AG04450 (cell line): Measurements from ENCODE around the gene NR1I3. TPM values are rescaled to one million over a fixed set of nuclear protein-coding genes. Genes with fewer than 3 reads are reported as not detected.
"Not testable (repeated sequence)": the region's sequence is repeated elsewhere in the genome, so short reads cannot be mapped to it uniquely, and the experiment has no call there.

Experiments used
- CTCF ChIA-PET: fragments of 300-600, 350-600 bp; formaldehyde crosslinking; extraction: SDS; loops from one replicate; lab custom pipeline; 2022; ENCODE audit warnings: antibody characterized with exemption, inconsistent platforms; lab: Charles Lee
- POLR2A ChIA-PET: fragments of 350-600 bp; formaldehyde crosslinking; extraction: SDS; loops from one replicate; lab custom pipeline; 2021; ENCODE audit warnings: antibody characterized with exemption, inconsistent platforms; lab: Yijun Ruan, JAX
- DNase-seq: peaks from one replicate; pipeline ENCODE4 v3.0.0-alpha.2; 2011; ENCODE audit warnings: low read depth, low spot score
- H3K27ac ChIP-seq: one replicate; pipeline ENCODE4 v1.5.1; 2012; ENCODE audit warnings: low read depth, low read length, control low read depth
- H3K27me3 ChIP-seq: one replicate; pipeline ENCODE4 v1.6.0; 2012; ENCODE audit warnings: low read length; ENCODE audit not compliant: control insufficient read depth, insufficient read depth
- H3K4me3 ChIP-seq: 2 replicates; pipeline ENCODE4 v1.5.1; 2011; ENCODE audit warnings: mild to moderate bottlenecking, low read depth, low read length, control low read depth
- H3K9me3 ChIP-seq: 2 replicates; pipeline ENCODE4 v1.5.1; 2012; ENCODE audit warnings: low read length; ENCODE audit not compliant: control insufficient read depth, insufficient read depth
- CTCF ChIP-seq: IDR thresholded peaks from 2 replicates; pipeline ENCODE4 v1.5.1; 2011; ENCODE audit warnings: low read depth, low read length, control low read depth, inconsistent platforms
- polyA plus RNA-seq: library from polyadenylated mRNA; depleted of rRNA; stranded (reverse); fragments of >200 nt; gene quantifications from 2 replicates; pipeline ENCODE4 v1.2.3, GENCODE V29; 2011

Gene NR1I3
- polyA plus RNA-seq, 1 experiment: not detected

- H3K4me3 ChIP-seq: no peak overlapping the region
- no peak overlapping the region for H3K27ac ChIP-seq
- peaks cover 20% of the 10 kb centered on the region for H3K9me3 ChIP-seq
- no peak for TF ChIP-seq CTCF
- CTCF ChIA-PET: interaction anchor here (1.2 to 1.6 kb wide), 4 partner anchors 32 to 123 kb away, joined by 3 to 6 read pairs (median 4); partner anchors contain the start of gene TOMM40L
- H3K27me3 ChIP-seq: peaks cover 40% of the 10 kb centered on the region
- POLR2A ChIA-PET: interaction anchor here (1.2 kb wide), 1 partner anchor 9 kb away, joined by 3 read pairs; no protein-coding TSS in a partner anchor
- no peak for DNase-seq
Observed at GRCh38 chr1:161259345-161259702, 21.3 kb upstream of the NR1I3 start.

- Histone ChIP-seq H3K27ac (no peak within 1 kb of the TSS), H3K27me3 (peaks cover 40% of the 10 kb centered on the region), H3K9me3 (peaks cover 20% of the 10 kb centered on the region), H3K4me3 (peak within 1 kb of the TSS; percentile 51)
- DNase-seq: no peak
- ChIA-PET POLR2A (interaction anchor here (1.2 kb wide), 1 partner anchor 8 kb away, joined by 3 read pairs; no protein-coding TSS in a partner anchor), CTCF (interaction anchor here (1.3 to 1.6 kb wide), 3 partner anchors 33 to 48 kb away, joined by 3 to 6 read pairs (median 4); partner anchors contain the start of gene TOMM40L)
- no peak for TF ChIP-seq CTCF
Observed at GRCh38 chr1:161258439-161259344, 20.7 kb upstream of the NR1I3 start, which contains the start of gene PCP4L1. TSS of gene PCP4L1 (plus strand) at chr1:161258745. CDS start at chr1:161258975, 230 bp downstream.

- peaks cover 44% of the 10 kb centered on the region for H3K27me3 ChIP-seq
- H3K9me3 ChIP-seq: peaks cover 20% of the 10 kb centered on the region
- CTCF ChIA-PET: interaction anchor here (1.1 kb wide), 1 partner anchor 31 kb away, joined by 10 read pairs; the partner anchor contains the start of gene TOMM40L
- H3K27ac ChIP-seq, H3K4me3 ChIP-seq, POLR2A ChIA-PET, DNase-seq: not testable (repeated sequence)
Observed at GRCh38 chr1:161257109-161257508, 19.1 kb upstream of the NR1I3 start.

- H3K27ac ChIP-seq, H3K4me3 ChIP-seq, POLR2A ChIA-PET, DNase-seq: not testable (repeated sequence)
- Histone ChIP-seq H3K9me3 (peaks cover 20% of the 10 kb centered on the region), H3K27me3 (peaks cover 41% of the 10 kb centered on the region)
- CTCF ChIA-PET: interaction anchor here (0.6 to 0.8 kb wide), 3 partner anchors 26 to 121 kb away, joined by 3 read pairs; no protein-coding TSS in a partner anchor
Observed at GRCh38 chr1:161255955-161256520, 18.0 kb upstream of the NR1I3 start.

- H3K9me3 ChIP-seq: peaks cover 20% of the 10 kb centered on the region
- H3K4me3 ChIP-seq, CTCF ChIA-PET, H3K27ac ChIP-seq, POLR2A ChIA-PET, DNase-seq: not testable (repeated sequence)
- H3K27me3 ChIP-seq: peaks cover 34% of the 10 kb centered on the region
Observed at GRCh38 chr1:161255302-161255701, 17.3 kb upstream of the NR1I3 start.

GRCh38 chr1:161251579-161251978, 13.6 kb upstream of the NR1I3 start:
- ChIA-PET CTCF (no interaction called here), POLR2A (no interaction called here)
- Histone ChIP-seq H3K27me3 (peaks cover 9% of the 10 kb centered on the region), H3K9me3 (peaks cover 2% of the 10 kb centered on the region; the same call in 1 of the 2 replicates), H3K4me3 (no peak overlapping the region), H3K27ac (no peak overlapping the region)
- no peak for TF ChIP-seq CTCF
- no peak for DNase-seq
